Measurements from ENCODE around the gene TLK1. TPM values are rescaled to one million over a fixed set of nuclear protein-coding genes. Genes with fewer than 3 reads are reported as not detected.

Gene TLK1
- total RNA-seq, 4 donors from 2014 or later = 7.7 to 14.2 (median 10.0) TPM

DNA sequence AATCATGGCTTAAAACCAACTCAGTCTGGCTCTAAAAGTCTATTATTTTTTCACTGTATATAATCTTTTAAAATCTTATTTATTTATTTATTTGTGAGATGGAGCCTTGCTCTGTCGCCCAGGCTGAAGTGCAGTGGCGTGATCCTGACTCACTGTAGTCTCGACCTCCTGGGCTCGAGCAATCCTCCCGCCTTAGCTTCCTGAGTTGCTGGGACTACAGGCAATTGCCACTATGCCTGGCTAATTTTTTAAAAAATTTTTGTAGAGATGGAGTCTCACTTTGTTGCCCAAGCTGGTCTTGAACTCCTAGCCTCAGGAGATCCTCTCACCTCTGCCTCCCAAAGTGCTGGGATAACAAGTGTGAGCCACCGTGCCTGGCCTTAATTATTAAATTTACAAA lies 217.1 kb downstream of the TLK1 start:
- DNase-seq = no peak
- in situ Hi-C loops (cut with MboI; ENCODE audit: low sequenced_read_pairs in 4 of 4) = loop anchor here in 2 of 4 donors (25.0 kb wide), 2 partner anchors 744 to 1356 kb away; partner anchors contain the start of genes DYNC1I2 (in 2 of the 2) and PPIG (in 1 of the 2)
- no peak for TF ChIP-seq POLR2A (IDR thresholded peaks at IDR 0.05)
- TF ChIP-seq, protein P1, sequence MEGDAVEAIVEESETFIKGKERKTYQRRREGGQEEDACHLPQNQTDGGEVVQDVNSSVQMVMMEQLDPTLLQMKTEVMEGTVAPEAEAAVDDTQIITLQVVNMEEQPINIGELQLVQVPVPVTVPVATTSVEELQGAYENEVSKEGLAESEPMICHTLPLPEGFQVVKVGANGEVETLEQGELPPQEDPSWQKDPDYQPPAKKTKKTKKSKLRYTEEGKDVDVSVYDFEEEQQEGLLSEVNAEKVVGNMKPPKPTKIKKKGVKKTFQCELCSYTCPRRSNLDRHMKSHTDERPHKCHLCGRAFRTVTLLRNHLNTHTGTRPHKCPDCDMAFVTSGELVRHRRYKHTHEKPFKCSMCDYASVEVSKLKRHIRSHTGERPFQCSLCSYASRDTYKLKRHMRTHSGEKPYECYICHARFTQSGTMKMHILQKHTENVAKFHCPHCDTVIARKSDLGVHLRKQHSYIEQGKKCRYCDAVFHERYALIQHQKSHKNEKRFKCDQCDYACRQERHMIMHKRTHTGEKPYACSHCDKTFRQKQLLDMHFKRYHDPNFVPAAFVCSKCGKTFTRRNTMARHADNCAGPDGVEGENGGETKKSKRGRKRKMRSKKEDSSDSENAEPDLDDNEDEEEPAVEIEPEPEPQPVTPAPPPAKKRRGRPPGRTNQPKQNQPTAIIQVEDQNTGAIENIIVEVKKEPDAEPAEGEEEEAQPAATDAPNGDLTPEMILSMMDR (IDR thresholded peaks at IDR 0.05 in 4 of 5, conservative IDR thresholded peaks at IDR 0.05 in 1 of 5) = no peak
- intact Hi-C loops (cut with DNase I; ENCODE audit: low total_unique reads) = no loop called here
- Histone ChIP-seq H3K36me3 (no peaks in the 10 kb centered on the region), H3K9me3 (no peaks in the 10 kb centered on the region), H3K27ac (no peak overlapping the region), H3K4me3 (no peak overlapping the region), H3K4me1 (peaks cover 6 to 11% of the 10 kb centered on the region in 2 donors), H3K27me3 (no peaks in the 10 kb centered on the region)
- no peak for ATAC-seq

DNA sequence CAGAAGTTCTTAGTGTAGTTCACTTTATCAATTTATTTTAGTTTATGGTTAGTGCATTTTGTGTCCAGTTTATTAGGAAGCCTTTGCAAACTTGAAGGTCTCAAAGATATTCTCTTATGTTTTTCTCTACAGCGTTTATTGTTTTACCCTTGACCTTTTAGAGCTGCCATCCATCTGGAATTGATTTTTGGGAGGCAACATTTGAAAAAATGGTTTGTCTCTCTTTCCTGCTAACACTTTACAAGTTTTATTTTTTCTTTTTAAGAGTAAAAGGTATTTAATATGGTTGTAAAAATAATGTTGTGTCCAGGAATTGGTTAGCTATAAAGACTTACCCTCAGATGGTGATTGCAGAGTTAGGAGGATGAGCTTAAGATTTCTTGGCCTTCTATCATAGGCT lies 217.7 kb downstream of the TLK1 start:
- Histone ChIP-seq H3K9me3 (no peaks in the 10 kb centered on the region), H3K4me1 (peaks cover 6 to 11% of the 10 kb centered on the region in 2 donors), H3K36me3 (no peaks in the 10 kb centered on the region), H3K4me3 (no peak overlapping the region), H3K27ac (no peak overlapping the region), H3K27me3 (no peaks in the 10 kb centered on the region)
- intact Hi-C loops (cut with DNase I; ENCODE audit: low total_unique reads) = no loop called here
- no peak for ATAC-seq
- in situ Hi-C loops (cut with MboI; ENCODE audit: low sequenced_read_pairs in 4 of 4) = loop anchor here in 2 of 4 donors (25.0 kb wide), 2 partner anchors 744 to 1356 kb away; partner anchors contain the start of genes DYNC1I2 (in 2 of the 2) and PPIG (in 1 of the 2)
- DNase-seq = no peak
- TF ChIP-seq, protein P1 (IDR thresholded peaks at IDR 0.05 in 4 of 5, conservative IDR thresholded peaks at IDR 0.05 in 1 of 5) = no peak
- no peak for TF ChIP-seq POLR2A (IDR thresholded peaks at IDR 0.05)

DNA sequence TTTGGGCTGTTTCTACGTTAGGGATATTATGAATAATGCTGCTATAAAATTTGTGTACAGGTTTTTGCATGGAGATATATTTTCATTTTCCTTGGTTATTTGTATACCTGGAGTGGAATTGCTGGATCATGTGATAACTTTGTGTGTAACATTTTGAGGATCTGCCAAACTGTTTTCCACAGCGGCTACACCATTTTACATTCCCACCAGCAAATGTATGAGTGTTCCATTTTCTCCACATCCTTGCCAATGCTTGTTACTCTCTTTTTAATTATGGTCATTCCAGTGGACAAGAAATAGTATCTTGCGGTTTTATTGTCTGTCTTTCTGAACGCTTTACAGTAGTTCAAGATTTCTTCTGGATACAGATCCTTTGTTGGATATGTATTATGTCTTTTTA lies 218.1 kb downstream of the TLK1 start:
- in situ Hi-C loops (cut with MboI; ENCODE audit: low sequenced_read_pairs in 4 of 4) = loop anchor here in 2 of 4 donors (25.0 kb wide), 2 partner anchors 745 to 1355 kb away; partner anchors contain the start of genes DYNC1I2 (in 2 of the 2) and PPIG (in 1 of the 2)

More for the DNA sequence above, 218.1 kb downstream of the TLK1 start:
- TF ChIP-seq, protein P1 (IDR thresholded peaks at IDR 0.05 in 4 of 5, conservative IDR thresholded peaks at IDR 0.05 in 1 of 5) = no peak
- no peak for TF ChIP-seq POLR2A (IDR thresholded peaks at IDR 0.05)
- H3K9me3 ChIP-seq = no peaks in the 10 kb centered on the region
- no peaks in the 10 kb centered on the region for H3K36me3 ChIP-seq
- no peaks in the 10 kb centered on the region for H3K27me3 ChIP-seq
- H3K4me1 ChIP-seq = peaks cover 6 to 11% of the 10 kb centered on the region in 2 donors
- intact Hi-C loops (cut with DNase I; ENCODE audit: low total_unique reads) = no loop called here
- no peak for ATAC-seq
- no peak overlapping the region for H3K4me3 ChIP-seq
- no peak overlapping the region for H3K27ac ChIP-seq
- DNase-seq = no peak

Other genes starting within 250 kb of the TLK1 start
- 10 to 100 TPM; 53.9 to 67.0 (median 56.3) TPM for gene GORASP2, start 231.6 kb downstream of the TLK1 start, total RNA-seq